Hematopoietic multipotent progenitor cell treated with erythropoietin and hydrocortisone succinate and interleukin-3 and kit ligand, for 6 days (in vitro differentiated cells): ENCODE results near the gene NFKB1.
"Not testable (repeated sequence)": the region's sequence is repeated elsewhere in the genome, so short reads cannot be mapped to it uniquely, and the experiment has no call there.

ENCODE experiments used
- DNase-seq: peaks from one replicate; pipeline ENCODE4 v3.0.0-alpha.2; 2015

Gene NFKB1

DNA sequence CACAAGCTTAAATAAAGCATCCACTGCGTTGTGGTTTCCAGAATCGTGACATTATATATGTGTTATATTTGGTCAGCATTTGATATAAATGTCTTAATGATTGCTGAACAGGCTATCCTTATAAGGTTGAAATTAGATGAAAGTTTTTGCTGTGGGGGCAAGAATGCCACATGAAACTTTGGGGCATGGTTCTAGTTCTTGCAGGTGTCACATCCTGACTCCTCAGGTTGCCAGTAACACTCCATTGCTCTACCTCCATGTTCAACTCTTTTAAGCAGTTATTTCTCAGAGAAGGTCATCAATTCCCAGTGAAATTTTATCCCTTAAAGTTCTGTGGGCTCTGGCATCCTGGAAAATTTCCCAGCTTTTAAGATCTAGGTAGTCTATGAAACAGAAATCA lies 33.7 kb downstream of the NFKB1 start:
- no peak for DNase-seq

DNA sequence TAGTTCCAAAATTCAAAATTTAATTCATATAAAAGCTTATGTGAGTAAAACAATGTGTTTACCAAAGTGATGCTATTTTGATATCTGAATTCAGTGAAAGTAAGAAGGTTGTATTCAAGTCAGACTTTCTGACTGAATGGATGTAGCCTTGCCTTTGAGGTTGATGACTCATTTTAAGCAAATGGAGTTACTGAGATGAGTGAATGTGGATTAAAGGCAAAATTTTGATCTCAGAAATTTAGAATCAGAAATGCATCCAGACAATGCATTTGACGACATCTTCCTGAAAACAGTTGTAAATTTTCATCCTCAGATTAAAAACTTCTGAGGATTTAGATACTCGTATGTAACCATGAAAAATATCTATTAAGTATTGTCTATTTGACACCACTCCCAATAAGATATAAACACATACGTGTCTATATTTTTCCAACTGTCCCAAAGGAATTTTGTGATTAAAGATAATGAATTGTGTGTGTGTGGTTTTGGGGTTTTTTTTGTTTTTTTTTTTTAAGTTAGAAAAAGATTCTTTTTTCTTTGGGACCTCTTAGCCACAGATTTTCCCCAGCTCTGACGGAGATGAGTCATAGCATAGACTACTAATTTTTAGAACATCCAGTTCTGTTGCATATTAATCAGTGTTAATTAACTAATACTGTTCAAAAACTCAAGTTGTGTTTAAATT lies 34.4 kb downstream of the NFKB1 start:
- peak; percentile 18 for DNase-seq

GRCh38 chr4:102536768-102537167 lies 35.6 kb downstream of the NFKB1 start:
- DNase-seq = no peak

DNA sequence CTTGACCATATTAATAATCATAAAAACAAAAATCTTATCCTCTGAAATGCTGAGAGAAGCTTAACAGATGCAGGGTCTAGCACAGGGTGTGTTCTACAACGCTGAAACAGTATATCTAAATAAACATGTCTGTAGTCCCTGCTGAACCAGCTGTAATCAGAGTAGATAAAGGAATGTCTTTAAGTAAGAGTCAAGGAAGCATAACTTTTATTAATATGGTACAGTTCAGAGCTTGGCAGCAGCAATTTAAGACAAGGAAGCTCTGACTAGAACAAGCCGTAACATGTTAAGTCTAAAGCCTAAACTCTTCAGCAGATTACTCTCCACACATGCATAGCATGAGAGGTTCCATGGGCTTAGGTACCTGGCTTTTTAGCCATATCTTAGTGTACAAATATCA lies 36.1 kb downstream of the NFKB1 start:
- DNase-seq = peak; percentile 11

DNA sequence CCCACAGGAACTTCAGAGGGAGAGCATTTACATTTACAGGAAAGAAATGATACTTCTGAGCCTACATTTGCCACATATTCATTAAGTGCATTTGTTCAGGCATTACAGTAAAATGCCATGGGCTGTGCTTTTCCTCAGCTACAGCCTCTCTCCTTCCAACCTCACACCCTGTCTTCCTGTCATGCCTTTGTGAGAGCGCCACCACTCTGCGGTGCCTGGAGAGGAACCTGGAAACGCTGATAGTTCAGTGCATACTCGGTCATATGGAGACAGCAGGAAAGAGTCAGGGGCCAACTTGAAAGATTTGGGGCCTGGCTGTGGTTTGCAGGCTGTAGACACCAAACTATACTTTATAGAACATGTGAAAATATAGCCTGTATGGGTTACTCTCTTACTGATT lies 40.5 kb downstream of the NFKB1 start:
- peak; percentile 38 for DNase-seq

DNA sequence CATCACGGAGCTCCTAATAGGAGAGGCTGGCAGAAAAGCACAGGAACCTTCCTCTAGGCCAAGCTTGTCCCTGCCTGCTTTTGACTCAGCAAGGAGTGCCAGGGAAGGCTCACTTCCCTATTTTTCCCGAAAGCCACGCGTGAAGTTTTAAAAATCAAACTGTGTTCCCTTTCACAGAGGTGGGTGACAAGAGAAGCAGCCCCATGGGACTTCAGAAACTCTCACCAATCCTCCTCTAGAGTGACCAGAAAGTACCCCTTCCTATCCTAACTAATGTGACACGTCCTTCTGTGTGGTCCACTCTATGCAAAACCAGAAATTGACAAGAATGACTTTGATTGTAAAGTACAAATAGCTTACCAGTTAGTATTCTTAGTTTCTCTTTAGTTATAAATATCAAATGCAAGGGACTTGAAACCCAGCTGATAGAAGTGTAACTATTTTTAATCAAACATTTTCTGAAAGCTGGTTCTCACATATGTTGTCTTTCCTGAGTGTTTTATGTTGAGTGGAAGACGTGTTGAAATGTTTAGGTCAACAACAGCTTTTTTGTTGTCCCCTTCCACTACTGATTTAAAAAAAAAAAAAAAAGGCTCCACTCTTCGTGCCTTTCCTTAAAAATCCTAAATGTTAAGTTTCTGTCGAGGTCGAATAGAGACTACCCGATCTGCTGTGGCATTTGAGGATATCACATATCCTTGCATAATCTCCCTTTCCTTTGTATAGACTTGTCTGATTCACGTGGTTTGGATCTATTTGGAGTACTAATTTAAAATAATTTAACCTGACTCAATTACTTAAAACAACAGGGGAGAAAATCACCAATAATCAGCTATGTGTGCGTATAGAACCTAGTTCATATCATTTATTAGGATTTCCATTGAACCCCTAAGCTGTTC lies 42.1 kb downstream of the NFKB1 start:
- DNase-seq = no peak

- DNase-seq = no peak
Measured at GRCh38 chr4:102546635-102547034, 45.5 kb downstream of the NFKB1 start.

- no peak for DNase-seq
Measured at GRCh38 chr4:102547973-102548372, 46.8 kb downstream of the NFKB1 start.

DNA sequence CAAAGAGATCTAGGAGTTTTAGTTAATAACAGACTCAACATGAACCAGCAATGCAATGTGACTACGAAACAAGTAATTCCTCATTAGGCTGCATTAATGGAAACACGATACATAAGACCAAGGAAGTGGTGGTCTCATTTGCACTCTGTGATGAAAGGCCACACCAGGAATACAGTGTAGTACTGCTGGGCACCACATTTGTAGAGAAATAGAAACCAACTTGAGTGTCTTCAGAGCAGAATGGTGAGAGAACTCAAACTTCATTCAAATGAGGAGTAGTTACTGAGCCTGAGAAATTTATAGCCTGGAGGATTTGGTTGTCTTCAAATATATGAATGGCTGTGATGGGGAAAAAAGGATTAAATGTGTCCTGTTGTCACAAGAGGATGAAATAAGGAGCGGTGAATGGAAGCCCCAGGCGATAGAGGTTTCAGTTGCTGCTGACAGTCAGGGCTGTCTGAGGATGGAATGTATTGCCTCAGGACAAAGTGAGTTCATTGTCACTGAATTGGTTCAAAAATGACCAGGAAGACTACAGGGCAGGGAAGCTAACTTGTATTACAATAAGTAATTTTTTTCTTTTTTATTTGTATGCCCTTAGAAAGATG lies 50.9 kb downstream of the NFKB1 start:
- no peak for DNase-seq

DNA sequence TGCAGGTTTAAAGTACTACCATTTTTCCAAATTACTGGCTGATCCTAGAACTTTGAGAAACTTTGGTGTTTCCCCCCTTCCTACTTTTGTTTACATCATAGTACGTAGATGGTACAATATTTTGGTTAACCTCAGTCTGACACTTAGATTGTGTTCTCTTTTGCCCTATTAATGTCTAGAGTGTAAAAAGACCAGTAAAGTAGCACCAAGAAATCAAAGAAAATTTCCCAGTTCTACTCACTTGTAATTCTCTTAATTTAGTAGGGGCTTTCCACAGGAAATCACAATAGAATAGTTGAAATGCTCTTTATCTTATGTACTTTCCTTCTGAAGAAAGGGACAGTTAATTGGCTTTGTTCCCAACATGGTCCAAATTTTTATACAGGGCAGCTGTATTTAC lies 51.6 kb downstream of the NFKB1 start:
- DNase-seq = no peak

- DNase-seq = no peak
Measured at GRCh38 chr4:102553982-102554381, 52.8 kb downstream of the NFKB1 start.

DNA sequence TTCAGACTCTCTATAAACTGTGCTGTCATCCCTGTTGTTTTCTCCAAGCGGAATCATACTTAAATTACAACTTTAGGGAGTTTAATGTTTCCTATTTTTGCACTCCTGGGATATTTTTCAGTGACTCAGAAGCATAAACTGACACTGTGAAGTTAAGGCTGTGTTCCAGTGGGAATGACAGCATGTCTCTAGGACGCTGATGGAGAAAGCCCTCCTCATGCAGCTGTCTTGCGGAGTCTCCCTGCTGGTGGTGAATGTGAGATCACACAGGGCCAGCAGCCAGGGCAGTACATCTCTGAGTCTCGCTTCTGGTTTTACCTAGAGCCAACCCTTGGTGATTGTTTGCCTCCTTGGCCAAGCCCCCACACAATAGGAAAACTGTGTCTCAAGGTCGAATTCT lies 53.3 kb downstream of the NFKB1 start:
- no peak for DNase-seq

- no peak for DNase-seq
Measured at GRCh38 chr4:102554992-102555391, 53.8 kb downstream of the NFKB1 start.

GRCh38 chr4:102557636-102558035 lies 56.5 kb downstream of the NFKB1 start:
- DNase-seq = no peak

- peak; percentile 13 for DNase-seq
Measured at GRCh38 chr4:102560115-102560514, 59.0 kb downstream of the NFKB1 start.

DNA sequence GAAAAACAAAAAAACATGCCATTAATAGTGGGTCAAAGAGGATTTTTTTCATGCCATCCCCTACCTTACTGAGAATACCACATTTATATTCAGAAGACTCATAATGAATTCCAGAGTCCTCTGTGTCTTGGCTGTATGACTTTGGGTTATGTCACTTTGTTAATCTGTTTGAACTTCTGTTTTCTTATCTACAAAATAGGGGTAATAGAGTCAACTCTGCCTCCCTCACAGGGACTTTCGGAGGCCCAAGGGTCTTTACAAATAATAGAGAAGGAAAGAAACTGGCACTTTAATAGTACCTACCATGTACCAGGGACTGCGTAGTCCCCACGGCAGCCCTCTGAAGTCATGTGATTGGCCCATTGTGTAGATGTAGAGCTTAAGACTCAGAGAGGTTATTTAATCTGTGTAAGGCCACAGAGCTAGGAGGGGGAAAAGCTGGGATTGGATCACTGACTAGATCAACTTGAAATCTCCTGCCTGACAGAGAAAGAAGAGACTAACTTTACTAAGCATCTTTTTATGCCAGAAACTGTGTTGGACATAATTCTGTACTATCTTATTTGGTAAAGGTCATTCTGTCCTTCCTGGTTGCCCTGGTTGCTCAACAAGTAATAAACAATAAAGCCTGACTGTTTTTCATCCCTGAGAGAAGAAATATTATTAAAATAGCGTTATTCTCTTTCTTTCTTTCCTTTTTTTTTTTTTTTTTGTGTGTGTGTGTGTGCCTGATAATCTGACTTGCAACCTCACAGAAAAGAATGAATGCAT lies 59.6 kb downstream of the NFKB1 start:
- DNase-seq = peak; percentile 58

DNA sequence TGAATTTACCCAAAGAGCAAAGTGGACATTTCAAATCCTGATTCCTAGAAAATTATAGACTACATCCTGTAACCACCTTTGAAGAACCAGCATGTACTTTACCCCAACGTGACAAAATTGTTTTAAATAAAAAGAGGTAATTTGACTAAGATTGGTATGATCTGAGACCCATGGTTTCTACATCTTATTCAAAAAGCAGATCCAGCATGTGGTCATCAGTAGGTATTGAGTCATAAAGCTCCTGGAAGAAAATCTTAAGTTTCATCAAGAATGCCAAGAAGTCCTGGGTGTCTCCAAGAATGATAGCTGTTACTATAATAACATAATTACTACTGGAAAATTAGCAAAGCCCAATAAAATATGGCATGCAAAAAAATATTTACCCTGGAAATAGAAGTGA lies 61.8 kb downstream of the NFKB1 start:
- DNase-seq = no peak

GRCh38 chr4:102564399-102565059 lies 63.4 kb downstream of the NFKB1 start:
- DNase-seq = no peak

DNA sequence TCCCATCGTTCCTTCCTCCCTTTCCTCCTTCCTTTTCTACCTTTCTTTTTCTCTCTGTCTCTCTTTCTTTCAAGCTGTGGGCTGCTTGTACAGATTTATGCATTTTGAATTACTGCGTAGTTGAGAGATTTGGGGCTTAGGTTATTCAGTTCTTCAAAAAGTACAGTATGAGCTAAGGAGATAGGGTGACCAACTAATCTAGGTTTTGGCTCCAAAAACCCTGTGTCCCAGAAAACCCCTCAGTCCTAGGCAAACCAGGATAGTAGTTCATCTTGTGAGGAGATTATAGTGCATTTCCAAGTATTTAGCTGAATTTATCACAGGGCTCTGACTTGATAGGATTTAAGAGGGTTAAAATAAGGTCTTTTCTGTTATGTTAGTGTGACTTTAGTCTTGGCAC lies 64.5 kb downstream of the NFKB1 start:
- DNase-seq = no peak

DNA sequence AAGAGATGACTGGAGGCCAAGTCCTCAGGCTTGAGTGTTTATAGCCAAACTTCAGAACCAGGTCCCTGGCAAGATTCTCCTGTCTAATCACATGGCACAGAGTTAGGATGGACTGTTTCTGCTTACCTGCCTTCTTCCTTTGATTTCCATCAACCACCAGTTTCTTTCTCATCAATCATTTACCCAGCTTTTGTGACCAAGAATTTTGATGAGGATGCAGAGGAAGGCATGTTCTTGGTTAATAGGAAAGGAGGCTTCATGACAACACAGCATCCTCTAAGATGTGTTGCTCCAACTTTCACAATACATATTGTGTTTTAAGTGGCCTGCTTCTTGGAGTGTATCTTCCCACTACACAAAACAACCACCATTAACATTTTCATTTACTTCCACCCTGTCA lies 65.3 kb downstream of the NFKB1 start:
- DNase-seq = no peak

GRCh38 chr4:102567427-102567826 lies 66.3 kb downstream of the NFKB1 start:
- DNase-seq = no peak

GRCh38 chr4:102569200-102569599 lies 68.0 kb downstream of the NFKB1 start:
- DNase-seq = no peak

- DNase-seq = not testable (repeated sequence)
Measured at GRCh38 chr4:102570211-102570610, 69.1 kb downstream of the NFKB1 start.
